Activated gamma-delta T cell treated with anti-CD3 and anti-CD28 coated beads, Interleukin-2, amount 50 U/mL, for 16 hours (primary cell): ENCODE measurements around the gene CCDC77.

ENCODE experiments used
- DNase-seq: peaks from one replicate; pipeline ENCODE4 v3.0.0-alpha.2; 2020; ENCODE audit warnings: low read depth

The CCDC77 gene

GRCh38 chr12:452667-453210, 51.3 kb downstream of the CCDC77 start:
- DNase-seq, result peak; percentile 30

GRCh38 chr12:454833-455232, 53.4 kb downstream of the CCDC77 start:
- DNase-seq, result no peak

DNA sequence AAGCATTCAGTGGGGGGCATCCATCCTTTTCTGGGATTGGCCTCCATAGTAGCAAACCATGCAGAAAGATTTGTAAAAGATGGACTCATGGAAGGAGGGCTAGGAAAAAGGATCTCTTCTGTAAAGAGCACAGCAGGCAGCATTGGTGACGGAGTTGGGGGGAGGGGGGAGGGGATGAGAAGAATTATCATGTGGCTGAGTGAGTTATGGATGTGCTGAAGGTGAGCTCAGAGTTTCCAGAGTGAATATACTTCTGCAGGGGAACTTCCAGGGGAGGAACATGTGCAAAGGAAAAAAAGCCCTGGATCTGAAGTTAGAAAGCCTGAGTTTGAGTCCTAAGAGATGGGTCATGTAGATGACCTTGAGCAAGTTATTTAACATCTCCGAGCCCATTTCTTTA, 54.4 kb downstream of the CCDC77 start:
- DNase-seq, result no peak

GRCh38 chr12:457676-458075, 56.2 kb downstream of the CCDC77 start:
- DNase-seq, result no peak

- no peak for DNase-seq
Observed at GRCh38 chr12:459050-459429, 57.6 kb downstream of the CCDC77 start.

DNA sequence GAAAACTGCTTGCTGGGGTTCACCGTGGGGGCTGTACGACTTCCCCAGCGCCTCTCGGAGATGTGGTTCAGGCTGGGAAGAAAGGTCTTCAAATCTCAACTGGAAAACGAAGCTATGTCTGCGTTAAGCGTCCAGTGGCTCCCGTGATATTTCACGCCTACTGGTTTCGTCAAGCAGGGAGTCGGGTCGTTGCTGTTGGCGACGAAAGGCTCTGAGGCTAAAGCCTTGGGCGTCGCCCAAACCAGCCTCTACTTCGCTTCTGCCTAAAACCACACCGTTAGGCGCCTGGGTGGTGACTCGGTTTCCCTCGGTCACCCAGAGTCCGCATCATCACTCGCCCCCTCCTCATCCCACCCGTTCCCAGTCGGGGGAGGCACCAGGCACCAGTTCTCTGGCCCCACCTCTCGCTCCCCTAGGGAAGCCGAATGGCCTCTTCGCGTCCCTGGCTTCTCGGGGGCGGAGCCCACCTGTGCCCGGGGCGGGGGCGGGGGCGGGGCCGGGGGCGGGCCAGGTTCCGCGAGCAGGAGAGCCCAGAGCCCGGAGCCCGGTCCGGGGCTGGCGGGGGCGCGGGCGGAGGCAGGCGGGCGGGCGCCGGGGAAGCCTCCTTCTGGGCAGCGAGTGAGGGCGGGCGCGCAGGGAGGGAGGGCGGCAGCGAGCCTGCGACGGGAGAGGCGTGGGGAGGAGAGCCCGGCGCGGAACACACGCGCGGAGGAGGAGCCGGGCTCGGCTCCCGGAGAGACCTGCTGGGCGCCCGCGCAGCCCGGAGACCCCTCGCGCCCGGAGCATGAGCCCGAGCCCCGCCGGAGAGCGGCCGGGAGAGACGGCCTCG, 58.2 kb downstream of the CCDC77 start, which contains the start of gene B4GALNT3:
Gene B4GALNT3 (plus strand): TSS at position 510 of the 829 bp plus-strand sequence. CDS start 438 bp downstream, outside the sequence.
- peak; percentile 7 for DNase-seq

- DNase-seq, result peak; percentile 17
Observed at GRCh38 chr12:460261-461230, 59.1 kb downstream of the CCDC77 start.

DNA sequence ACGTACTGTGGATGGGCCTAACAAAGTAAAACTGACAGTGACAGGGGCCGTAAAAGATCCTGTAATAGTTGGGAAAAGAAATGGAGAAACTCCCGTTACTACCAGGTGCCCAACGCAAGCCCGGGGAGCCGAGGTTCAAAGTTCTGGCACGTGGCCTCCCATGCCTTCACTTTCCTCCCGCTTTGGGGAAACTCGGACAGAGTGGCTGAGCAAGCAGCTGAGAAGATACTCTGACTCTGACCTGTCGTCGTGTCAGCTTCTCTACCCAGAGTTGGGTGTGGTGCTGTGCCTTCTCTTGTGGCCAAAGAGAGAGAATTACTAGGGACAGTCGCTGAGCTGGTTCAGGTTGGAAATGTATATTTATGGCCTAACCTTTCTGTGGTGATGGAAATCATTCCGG, 60.0 kb downstream of the CCDC77 start:
- DNase-seq, result no peak

GRCh38 chr12:462936-463705, 61.7 kb downstream of the CCDC77 start:
- no peak for DNase-seq

GRCh38 chr12:464484-465267, 63.2 kb downstream of the CCDC77 start:
- DNase-seq, result no peak

- DNase-seq, result no peak
Observed at GRCh38 chr12:466039-466438, 64.6 kb downstream of the CCDC77 start.

DNA sequence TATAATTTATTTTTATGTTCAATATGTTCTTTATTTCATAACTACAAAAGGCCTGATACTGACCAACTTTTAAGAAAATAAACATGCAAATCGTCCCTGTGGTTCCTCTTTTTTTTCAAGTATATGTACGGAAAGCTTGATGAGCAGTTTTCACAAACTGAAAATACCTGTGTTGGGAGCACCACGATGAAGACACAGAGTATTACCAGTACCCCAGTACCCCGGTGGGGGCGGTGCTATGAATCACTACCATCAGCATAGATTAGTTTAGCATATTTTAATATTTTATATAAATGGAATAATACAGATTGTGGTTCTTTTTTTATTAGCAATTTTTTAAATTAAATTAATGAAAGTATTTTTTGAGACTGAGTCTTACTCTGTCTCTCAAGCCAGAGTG, 65.3 kb downstream of the CCDC77 start:
- no peak for DNase-seq

- DNase-seq, result no peak
Observed at GRCh38 chr12:467591-467990, 66.1 kb downstream of the CCDC77 start.

DNA sequence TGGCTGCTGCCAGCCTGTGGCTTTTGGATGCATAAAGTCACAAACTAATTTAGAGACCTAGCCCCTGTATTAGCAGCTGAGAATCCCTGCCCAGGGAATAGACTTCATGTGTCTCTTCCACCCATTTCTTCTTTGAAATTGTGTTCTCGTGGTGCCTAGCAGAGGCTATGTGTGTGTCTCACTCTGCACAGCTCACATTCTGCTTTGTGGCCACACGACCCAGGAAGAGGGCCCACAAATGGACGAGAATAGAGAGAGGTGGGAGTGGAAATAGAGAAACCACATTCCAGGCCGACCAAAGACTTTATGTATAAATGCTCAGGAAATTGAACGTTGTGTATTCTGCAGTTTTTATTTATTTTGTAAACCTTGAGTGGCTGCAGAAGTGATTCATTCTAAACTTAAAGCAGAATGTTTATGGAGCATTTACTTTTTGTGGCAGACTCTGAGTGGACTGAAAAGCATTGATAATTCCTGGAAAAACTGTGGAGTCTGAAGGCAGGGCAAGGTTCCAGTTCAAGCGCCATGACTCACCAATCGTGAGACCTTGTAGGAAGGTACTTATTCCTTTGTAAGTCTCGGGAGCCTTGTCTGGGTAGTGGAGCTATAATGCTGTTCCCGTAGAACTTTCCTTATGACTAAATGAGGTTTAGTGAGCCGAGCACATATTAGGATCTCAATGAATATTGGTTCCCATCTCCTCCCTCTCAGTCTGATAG, 67.4 kb downstream of the CCDC77 start:
- no peak for DNase-seq

GRCh38 chr12:470133-470532, 68.7 kb downstream of the CCDC77 start:
- no peak for DNase-seq

DNA sequence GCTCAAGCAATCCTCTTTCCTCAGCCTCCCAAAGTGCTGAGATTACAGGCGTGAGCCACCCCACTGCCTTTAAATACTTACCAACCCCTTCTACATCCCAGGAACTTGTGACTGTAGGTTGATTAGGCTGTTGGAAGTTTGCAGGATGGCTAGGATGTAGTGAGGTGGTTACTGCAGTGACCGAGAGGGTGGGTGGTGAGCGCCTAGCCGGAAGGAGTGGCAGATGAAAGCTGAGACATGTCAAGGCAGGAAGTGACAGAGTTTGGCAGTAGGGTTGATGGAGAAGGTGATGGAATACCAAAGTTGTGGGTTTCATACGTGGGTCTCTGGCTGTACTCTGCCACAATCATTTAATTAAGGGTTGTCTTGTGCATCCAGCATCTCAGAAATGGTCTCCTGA, 71.8 kb downstream of the CCDC77 start:
- DNase-seq, result no peak

GRCh38 chr12:473863-474577, 72.6 kb downstream of the CCDC77 start:
- no peak for DNase-seq

DNA sequence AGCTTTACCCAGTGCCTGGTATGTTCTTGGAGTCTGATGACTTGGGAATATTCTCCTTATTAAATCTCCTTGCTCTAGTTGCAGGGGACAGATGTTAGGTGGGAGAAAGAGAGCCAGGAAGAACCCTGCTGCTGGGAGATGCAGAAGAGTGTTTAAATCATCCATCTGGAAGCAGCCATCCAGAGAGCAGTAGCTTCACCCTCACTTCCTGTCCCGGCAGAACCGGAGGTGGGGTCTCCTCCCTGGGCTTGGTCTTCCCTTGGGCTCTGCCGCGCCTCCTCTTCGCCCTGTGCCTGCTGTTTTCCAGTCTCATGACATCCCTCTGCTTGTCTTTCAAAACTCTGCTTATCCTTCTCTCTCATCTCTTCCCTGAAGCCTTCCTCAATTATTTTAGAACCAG, 73.8 kb downstream of the CCDC77 start:
- no peak for DNase-seq

- no peak for DNase-seq
Observed at GRCh38 chr12:479161-479560, 77.7 kb downstream of the CCDC77 start.
